Heart left ventricle (tissue), 13 donors: ENCODE measurements around the gene SSPN.

Experiments used
- POLR2A ChIP-seq, 2 donors: fragments of 450-650 bp; IDR thresholded peaks; one replicate each; pipeline ENCODE4 v1.6.1; 2017; ENCODE audit warnings: antibody characterized with exemption in 2 of 2, mild to moderate bottlenecking in 2 of 2, moderate library complexity in 2 of 2
- TF ChIP-seq, protein P1 (sequence below), 12 donors: fragments of 200-600 bp; sonication (generic) in 4 of 12; IDR thresholded peaks; one replicate each; pipeline versions ENCODE4 v1.5.0 to v1.8.0; 2018 to 2022; ENCODE audit warnings: antibody characterized with exemption in 12 of 12, mild to moderate bottlenecking in 5 of 12
- donor health status: ischemic (EF 13 %, LVEDD 7.1; RV severe dilation, severe dysfunction).
- donor health status: DM: no; HTN: yes; CAD: no.
- donor health status: DM: no; HTN: no; CAD: no.
- donor health status: ischemic (EF 25% LVEDD 6.9; RV normal size, moderate dysfunction).
- donor health status: ischemic (EF 25% LVEDD 5.7; RV mildly dilated, moderate dysfunction).
- donor health status: ischemic (EF 35%, LVEDD 5.7; RV mildly dilated, moderate dysfunction).
- donor health status: nonischemic (EF 11% LVEDD 7.7; RV severe dilation, severe dysfunction).
- donor health status: DM: yes; HTN: yes; CAD: no.
- donor health status: PGD.
- donor health status: ischemic (EF 29% LVEDD 5.4; RV normal size, mild dysfunction).
- donor health status: nonischemic (EF 23%, LVEDD 6.1; RV moderate dilation, normal function).

DNA sequence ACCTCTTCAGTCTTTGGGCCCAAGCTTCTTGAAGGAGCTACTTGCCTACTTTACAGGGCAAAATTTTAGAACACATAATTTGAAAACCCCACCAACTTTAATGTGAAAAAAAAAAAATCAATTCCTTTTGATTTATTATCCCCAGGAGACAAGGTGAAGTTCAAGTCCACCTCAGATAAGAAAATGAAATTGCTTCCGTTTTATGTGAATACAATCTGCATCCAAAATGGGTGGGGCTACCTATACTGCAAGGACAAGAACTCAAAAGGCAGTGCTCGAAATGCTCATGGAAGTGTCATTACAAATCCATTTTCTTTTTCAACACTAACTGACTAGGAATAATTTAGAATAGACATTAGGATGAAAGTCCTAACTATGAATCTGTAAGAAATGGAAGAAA lies 45.7 kb downstream of the SSPN start:
- no peak for TF ChIP-seq POLR2A (IDR thresholded peaks at IDR 0.05)
- TF ChIP-seq, protein P1, sequence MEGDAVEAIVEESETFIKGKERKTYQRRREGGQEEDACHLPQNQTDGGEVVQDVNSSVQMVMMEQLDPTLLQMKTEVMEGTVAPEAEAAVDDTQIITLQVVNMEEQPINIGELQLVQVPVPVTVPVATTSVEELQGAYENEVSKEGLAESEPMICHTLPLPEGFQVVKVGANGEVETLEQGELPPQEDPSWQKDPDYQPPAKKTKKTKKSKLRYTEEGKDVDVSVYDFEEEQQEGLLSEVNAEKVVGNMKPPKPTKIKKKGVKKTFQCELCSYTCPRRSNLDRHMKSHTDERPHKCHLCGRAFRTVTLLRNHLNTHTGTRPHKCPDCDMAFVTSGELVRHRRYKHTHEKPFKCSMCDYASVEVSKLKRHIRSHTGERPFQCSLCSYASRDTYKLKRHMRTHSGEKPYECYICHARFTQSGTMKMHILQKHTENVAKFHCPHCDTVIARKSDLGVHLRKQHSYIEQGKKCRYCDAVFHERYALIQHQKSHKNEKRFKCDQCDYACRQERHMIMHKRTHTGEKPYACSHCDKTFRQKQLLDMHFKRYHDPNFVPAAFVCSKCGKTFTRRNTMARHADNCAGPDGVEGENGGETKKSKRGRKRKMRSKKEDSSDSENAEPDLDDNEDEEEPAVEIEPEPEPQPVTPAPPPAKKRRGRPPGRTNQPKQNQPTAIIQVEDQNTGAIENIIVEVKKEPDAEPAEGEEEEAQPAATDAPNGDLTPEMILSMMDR (IDR thresholded peaks at IDR 0.05) = no peak
